GM12878 (cell line): ENCODE data around the gene SYNPO. TPM values are rescaled to one million over a fixed set of nuclear protein-coding genes. Genes with fewer than 3 reads are reported as not detected.

ENCODE experiments used
- BHLHE40 ChIP-seq, 2 experiments: fragments of 450-650 bp in 1 of 2; IDR thresholded peaks; 2 replicates each; pipeline ENCODE4 v1.6.1; 2011 to 2017; ENCODE audit warnings: low read depth in 2 of 2, borderline replicate concordance in 1 of 2, improper control_type of control experiment in 1 of 2, low read length in 1 of 2, mild to moderate bottlenecking in 1 of 2
- CHD2 ChIP-seq: IDR thresholded peaks from 2 replicates; pipeline ENCODE4 v1.6.1; 2011; ENCODE audit warnings: low read depth, low read length, improper control_type of control experiment, borderline replicate concordance
- CREM ChIP-seq: IDR thresholded peaks from 2 replicates; pipeline ENCODE4 v1.6.1; 2014; ENCODE audit warnings: antibody characterized with exemption, low read depth
- EP300 ChIP-seq, 2 experiments: fragments of 150-350 bp in 1 of 2; IDR thresholded peaks; 2 replicates each; pipeline ENCODE4 v1.6.1; 2011 to 2012; ENCODE audit warnings: low read depth in 2 of 2, low read length in 2 of 2, borderline replicate concordance in 1 of 2, improper control_type of control experiment in 1 of 2, inconsistent platforms in 1 of 2; ENCODE audit not compliant: control insufficient read depth in 1 of 2
- GATAD2B ChIP-seq: fragments of 450-650 bp; conservative IDR thresholded peaks from 2 replicates; pipeline ENCODE4 v1.6.1; 2017; ENCODE audit warnings: low read depth, mild to moderate bottlenecking, moderate library complexity
- HCFC1 ChIP-seq: fragments of 150-350 bp; IDR thresholded peaks from 2 replicates; pipeline ENCODE4 v1.6.1; 2014; ENCODE audit warnings: low read length
- HDAC6 ChIP-seq: fragments of 200-600 bp; sonication (generic); IDR thresholded peaks from one replicate; pipeline ENCODE4 v1.8.0; 2017; ENCODE audit warnings: antibody characterized with exemption; ENCODE audit not compliant: unreplicated experiment
- KLF5 ChIP-seq: fragments of 450-650 bp; IDR thresholded peaks from 2 replicates; pipeline ENCODE4 v1.6.1; 2014; ENCODE audit warnings: mild to moderate bottlenecking; ENCODE audit not compliant: partially characterized antibody
- MTA3 ChIP-seq: IDR thresholded peaks from 2 replicates; pipeline ENCODE4 v1.6.1; 2012; ENCODE audit warnings: low read length, inconsistent platforms, borderline replicate concordance
- MXI1 ChIP-seq: fragments of 150-350 bp; IDR thresholded peaks from 2 replicates; pipeline ENCODE4 v1.6.1; 2011; ENCODE audit warnings: low read depth, mild to moderate bottlenecking, inconsistent platforms, low read length, improper control_type of control experiment
- POLR2A ChIP-seq: IDR thresholded peaks from 2 replicates; pipeline ENCODE4 v1.6.1; 2011; ENCODE audit warnings: low read depth, mild to moderate bottlenecking, low read length
- POU2F2 ChIP-seq: IDR thresholded peaks from 3 replicates; pipeline ENCODE4 v1.6.1; 2011; ENCODE audit warnings: low read depth, mild to moderate bottlenecking, low read length, borderline replicate concordance
- RAD21 ChIP-seq: IDR thresholded peaks from 2 replicates; pipeline ENCODE4 v1.6.1; 2011; ENCODE audit warnings: mild to moderate bottlenecking, low read depth, low read length, moderate library complexity; ENCODE audit not compliant: insufficient read depth
- RB1 ChIP-seq: fragments of 450-650 bp; formaldehyde crosslinking; IDR thresholded peaks from 2 replicates; pipeline ENCODE4 v1.6.1; 2017; ENCODE audit warnings: mild to moderate bottlenecking, borderline replicate concordance
- RCOR1 ChIP-seq: conservative IDR thresholded peaks from 2 replicates; pipeline ENCODE4 v1.6.1; 2012; ENCODE audit warnings: low read depth, low read length, improper control_type of control experiment
- RELA ChIP-seq: fragments of 450-650 bp; IDR thresholded peaks from 2 replicates; pipeline ENCODE4 v1.8.0; 2014; ENCODE audit warnings: borderline replicate concordance; ENCODE audit not compliant: partially characterized antibody
- YBX1 ChIP-seq: fragments of 450-650 bp; IDR thresholded peaks from 2 replicates; pipeline ENCODE4 v1.6.1; 2016; ENCODE audit warnings: antibody characterized with exemption
- YY1 ChIP-seq: IDR thresholded peaks from 2 replicates; pipeline ENCODE4 v1.6.1; 2011; ENCODE audit warnings: low read depth, mild to moderate bottlenecking, low read length
- ZNF207 ChIP-seq: fragments of 450-650 bp; IDR thresholded peaks from 2 replicates; pipeline ENCODE4 v1.6.1; 2014; ENCODE audit warnings: antibody characterized with exemption, mild to moderate bottlenecking, borderline replicate concordance
- ZSCAN29 ChIP-seq: fragments of 450-650 bp; IDR thresholded peaks from 2 replicates; pipeline ENCODE4 v1.6.1; 2017; ENCODE audit warnings: mild to moderate bottlenecking, moderate library complexity
- polyA plus RNA-seq, 11 experiments: library from polyadenylated mRNA; depleted of rRNA in 4 of 11; unstranded in 6 of 11; stranded (reverse) in 5 of 11; fragments of >200 nt; fragmentation: Nextera tagmentation in 4 of 11; fragmentation: Illumina TruSeq in 1 of 11; extraction: Ambion mirVana in 4 of 11; extraction: Trizol in 1 of 11; gene quantifications; 1 replicate in 1 of 11; 2 replicates in 10 of 11; pipeline versions ENCODE4 v1.2.1 to v1.2.3, GENCODE V29; 2011 to 2016; ENCODE audit warnings: inconsistent platforms in 2 of 11, missing spikeins in 2 of 11, low read depth in 1 of 11
- total RNA-seq, 4 experiments: library from RNA; depleted of rRNA in 3 of 4; stranded (reverse); fragments of >200 nt in 3 of 4; fragmentation: Illumina TruSeq in 1 of 4; extraction: Trizol in 1 of 4; gene quantifications; 2 replicates each; pipeline versions ENCODE4 v1.2.1 to v1.2.3, GENCODE V29; 2013 to 2021
- TF ChIP-seq, protein P1 (sequence below): fragments of 450-650 bp; IDR thresholded peaks from 2 replicates; pipeline ENCODE4 v1.6.1; 2017; ENCODE audit warnings: mild to moderate bottlenecking, low read depth, inconsistent platforms; ENCODE audit not compliant: poor library complexity, severe bottlenecking
- TF ChIP-seq, protein P2 (sequence below): fragments of 450-650 bp; IDR thresholded peaks from 2 replicates; pipeline ENCODE4 v1.6.1; 2016; ENCODE audit warnings: mild to moderate bottlenecking
- TF ChIP-seq, protein P3 (sequence below): fragments of 450-650 bp; formaldehyde crosslinking; IDR thresholded peaks from 2 replicates; pipeline ENCODE4 v1.5.0; 2022; ENCODE audit warnings: mild to moderate bottlenecking, missing genetic modification characterization

SYNPO gene
- total and polyA plus RNA-seq, 10 of the 15 experiments (the other 5 are each of a cell fraction or from before 2014, with no cell fraction given), result 0.77 to 21.0 (median 3.9) TPM

DNA sequence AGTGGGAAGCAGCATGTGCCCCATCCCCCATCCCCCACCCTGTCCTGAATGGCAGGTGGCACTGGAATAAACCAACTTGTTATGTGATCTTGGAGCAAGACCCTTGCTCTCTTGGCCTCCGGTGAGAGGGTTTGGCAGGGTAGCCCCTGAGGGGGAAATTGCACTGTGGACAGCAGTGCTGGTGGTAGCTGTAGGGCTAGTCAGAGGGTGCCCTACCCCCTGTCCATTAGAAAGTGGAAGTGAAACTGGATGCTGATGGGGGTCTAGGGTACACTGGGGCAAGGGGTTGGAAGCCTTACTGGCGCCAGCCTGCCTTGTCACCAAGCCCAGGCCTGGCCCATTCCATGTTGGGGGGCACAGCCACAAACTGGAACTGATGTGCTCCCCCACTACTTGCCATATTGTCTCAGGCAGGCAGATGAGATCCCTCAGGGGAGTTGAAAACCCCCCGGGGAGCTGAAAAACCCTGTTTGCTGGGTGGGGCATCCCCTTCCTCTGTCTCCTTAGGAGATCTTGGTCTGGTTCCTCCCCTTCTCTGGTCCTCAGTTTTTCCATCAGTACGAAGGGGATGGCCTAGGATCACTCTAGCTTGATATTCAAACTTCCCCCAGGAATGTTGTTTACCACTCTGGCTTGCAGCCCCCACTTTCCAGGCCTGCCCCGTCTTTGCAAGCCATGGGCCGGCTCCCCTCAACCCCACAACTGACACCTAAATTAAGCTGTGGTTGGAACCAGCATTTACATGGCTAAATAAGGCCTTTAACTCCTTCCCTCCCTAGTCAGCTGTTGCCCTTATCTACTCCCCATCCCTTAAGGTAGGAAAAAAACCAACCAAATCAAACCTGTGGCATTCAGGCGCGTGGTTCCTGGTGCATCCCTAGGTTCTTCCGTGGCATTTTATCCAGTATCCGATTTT is 14.4 kb upstream of the SYNPO start (continued):
- TF ChIP-seq YBX1 (no peak), ZNF207 (peak; percentile 71; the same call in 1 of the 2 replicates), GATAD2B (peak; percentile 97), RAD21 (no peak), BHLHE40 (IDR thresholded peaks at IDR 0.05; ENCODE audit: borderline replicate concordance in 1 of 2, low read depth in 2 of 2, low read length in 1 of 2) (peak; percentile 18 to 46; a peak in 3 of 4 replicates), MTA3 (0 out of 2 replicates have a peak, but pooled peaks have one; percentile 73), RELA (peak; percentile 95), ZSCAN29 (0 out of 2 replicates have a peak, but pooled peaks have one; percentile 18), CHD2 (peak; percentile 28; the same call in 1 of the 2 replicates), MXI1 (0 out of 2 replicates have a peak, but pooled peaks have one; percentile 20), RCOR1 (peak; percentile 46; the same call in 1 of the 2 replicates), RB1 (peak; percentile 92; the same call in 1 of the 2 replicates), YY1 (no peak), CREM (peak; percentile 53), POLR2A (peak; percentile 24; the same call in 1 of the 2 replicates), EP300 (IDR thresholded peaks at IDR 0.05; ENCODE audit: borderline replicate concordance in 1 of 2, control insufficient read depth in 1 of 2, low read depth in 2 of 2, low read length in 2 of 2) (peak; percentile 50 to 57; a peak in 2 of 4 replicates), HDAC6 (no peak), POU2F2 (peak; percentile 85; the same call in 2 of the 3 replicates), HCFC1 (no peak), KLF5 (peak; percentile 82)
- TF ChIP-seq, protein P1, sequence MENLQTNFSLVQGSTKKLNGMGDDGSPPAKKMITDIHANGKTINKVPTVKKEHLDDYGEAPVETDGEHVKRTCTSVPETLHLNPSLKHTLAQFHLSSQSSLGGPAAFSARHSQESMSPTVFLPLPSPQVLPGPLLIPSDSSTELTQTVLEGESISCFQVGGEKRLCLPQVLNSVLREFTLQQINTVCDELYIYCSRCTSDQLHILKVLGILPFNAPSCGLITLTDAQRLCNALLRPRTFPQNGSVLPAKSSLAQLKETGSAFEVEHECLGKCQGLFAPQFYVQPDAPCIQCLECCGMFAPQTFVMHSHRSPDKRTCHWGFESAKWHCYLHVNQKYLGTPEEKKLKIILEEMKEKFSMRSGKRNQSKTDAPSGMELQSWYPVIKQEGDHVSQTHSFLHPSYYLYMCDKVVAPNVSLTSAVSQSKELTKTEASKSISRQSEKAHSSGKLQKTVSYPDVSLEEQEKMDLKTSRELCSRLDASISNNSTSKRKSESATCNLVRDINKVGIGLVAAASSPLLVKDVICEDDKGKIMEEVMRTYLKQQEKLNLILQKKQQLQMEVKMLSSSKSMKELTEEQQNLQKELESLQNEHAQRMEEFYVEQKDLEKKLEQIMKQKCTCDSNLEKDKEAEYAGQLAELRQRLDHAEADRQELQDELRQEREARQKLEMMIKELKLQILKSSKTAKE, result peak; percentile 75
- TF ChIP-seq, protein P2, sequence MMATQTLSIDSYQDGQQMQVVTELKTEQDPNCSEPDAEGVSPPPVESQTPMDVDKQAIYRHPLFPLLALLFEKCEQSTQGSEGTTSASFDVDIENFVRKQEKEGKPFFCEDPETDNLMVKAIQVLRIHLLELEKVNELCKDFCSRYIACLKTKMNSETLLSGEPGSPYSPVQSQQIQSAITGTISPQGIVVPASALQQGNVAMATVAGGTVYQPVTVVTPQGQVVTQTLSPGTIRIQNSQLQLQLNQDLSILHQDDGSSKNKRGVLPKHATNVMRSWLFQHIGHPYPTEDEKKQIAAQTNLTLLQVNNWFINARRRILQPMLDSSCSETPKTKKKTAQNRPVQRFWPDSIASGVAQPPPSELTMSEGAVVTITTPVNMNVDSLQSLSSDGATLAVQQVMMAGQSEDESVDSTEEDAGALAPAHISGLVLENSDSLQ, result peak; percentile 39; the same call in 1 of the 2 replicates
- TF ChIP-seq, protein P3, sequence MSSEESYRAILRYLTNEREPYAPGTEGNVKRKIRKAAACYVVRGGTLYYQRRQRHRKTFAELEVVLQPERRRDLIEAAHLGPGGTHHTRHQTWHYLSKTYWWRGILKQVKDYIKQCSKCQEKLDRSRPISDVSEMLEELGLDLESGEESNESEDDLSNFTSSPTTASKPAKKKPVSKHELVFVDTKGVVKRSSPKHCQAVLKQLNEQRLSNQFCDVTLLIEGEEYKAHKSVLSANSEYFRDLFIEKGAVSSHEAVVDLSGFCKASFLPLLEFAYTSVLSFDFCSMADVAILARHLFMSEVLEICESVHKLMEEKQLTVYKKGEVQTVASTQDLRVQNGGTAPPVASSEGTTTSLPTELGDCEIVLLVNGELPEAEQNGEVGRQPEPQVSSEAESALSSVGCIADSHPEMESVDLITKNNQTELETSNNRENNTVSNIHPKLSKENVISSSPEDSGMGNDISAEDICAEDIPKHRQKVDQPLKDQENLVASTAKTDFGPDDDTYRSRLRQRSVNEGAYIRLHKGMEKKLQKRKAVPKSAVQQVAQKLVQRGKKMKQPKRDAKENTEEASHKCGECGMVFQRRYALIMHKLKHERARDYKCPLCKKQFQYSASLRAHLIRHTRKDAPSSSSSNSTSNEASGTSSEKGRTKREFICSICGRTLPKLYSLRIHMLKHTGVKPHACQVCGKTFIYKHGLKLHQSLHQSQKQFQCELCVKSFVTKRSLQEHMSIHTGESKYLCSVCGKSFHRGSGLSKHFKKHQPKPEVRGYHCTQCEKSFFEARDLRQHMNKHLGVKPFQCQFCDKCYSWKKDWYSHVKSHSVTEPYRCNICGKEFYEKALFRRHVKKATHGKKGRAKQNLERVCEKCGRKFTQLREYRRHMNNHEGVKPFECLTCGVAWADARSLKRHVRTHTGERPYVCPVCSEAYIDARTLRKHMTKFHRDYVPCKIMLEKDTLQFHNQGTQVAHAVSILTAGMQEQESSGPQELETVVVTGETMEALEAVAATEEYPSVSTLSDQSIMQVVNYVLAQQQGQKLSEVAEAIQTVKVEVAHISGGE (CRISPR knock-in tag), result no peak
